Effector memory CD8-positive, alpha-beta T cell (primary cell): ENCODE results near the gene MAP3K2.

ENCODE experiments used
- ATAC-seq: fragments of 150-1000 bp; cut with Tn5 transposase; replicated peaks from 2 replicates; pipeline ENCODE4 v1.10.0; 2021; ENCODE audit warnings: mild to moderate bottlenecking, moderate library complexity
- DNase-seq, 3 experiments: peaks; one replicate each; pipeline ENCODE4 v3.0.0; 2021
- H3K27ac Mint-ChIP-seq, 2 donors: one replicate each; pipeline ENCODE4 v1.8.0; 2022; ENCODE audit warnings: mild to moderate bottlenecking in 2 of 2, mixed read lengths in 2 of 2, moderate library complexity in 2 of 2
- H3K27me3 Mint-ChIP-seq, 2 donors: one replicate each; pipeline ENCODE4 v1.8.0; 2022; ENCODE audit warnings: mixed read lengths in 2 of 2
- H3K36me3 Mint-ChIP-seq: one replicate; pipeline ENCODE4 v1.8.0; 2022; ENCODE audit warnings: mild to moderate bottlenecking, moderate library complexity, mixed read lengths; ENCODE audit not compliant: insufficient read depth
- H3K4me1 Mint-ChIP-seq, 2 donors: one replicate each; pipeline ENCODE4 v1.8.0; 2022; ENCODE audit warnings: low read depth in 2 of 2, mixed read lengths in 2 of 2
- H3K4me3 Mint-ChIP-seq, 2 donors: one replicate each; pipeline ENCODE4 v1.8.0; 2022; ENCODE audit warnings: mild to moderate bottlenecking in 2 of 2, mixed read lengths in 2 of 2, moderate library complexity in 2 of 2
- H3K9me3 Mint-ChIP-seq, 2 donors: one replicate each; pipeline ENCODE4 v1.8.0; 2022; ENCODE audit warnings: mixed read lengths in 2 of 2

Gene MAP3K2

DNA sequence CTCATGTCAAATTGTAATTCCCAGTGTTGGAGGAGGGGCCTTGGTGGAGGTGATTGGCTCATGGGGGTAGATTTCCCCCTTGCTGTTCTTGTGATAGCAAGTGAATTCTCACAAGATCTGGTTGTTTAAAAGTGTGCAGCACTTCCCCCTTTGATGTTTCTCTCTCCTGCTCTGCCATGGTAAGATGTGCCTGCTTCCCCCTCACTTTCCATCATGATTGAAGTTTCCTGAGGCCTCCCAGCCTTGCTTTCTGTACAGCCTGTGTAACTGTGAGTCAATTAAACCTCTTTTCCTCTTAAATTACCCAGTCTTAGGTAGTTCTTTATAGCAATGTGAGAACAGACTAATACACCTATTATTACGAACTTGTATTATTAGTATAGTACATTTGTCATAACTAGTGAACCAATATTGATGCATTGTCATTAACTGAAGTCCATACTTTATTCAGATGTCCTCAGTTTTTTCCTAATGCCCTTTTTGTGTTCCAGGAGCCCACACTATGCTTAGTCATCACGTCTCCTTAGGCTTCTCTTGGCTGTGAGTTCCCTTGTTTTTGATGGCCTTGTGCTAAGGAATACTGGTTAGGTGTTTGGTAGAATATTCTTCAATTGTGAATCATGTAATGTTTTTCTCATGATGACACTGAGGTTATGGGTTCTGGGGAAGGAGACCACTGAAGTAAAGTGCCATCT is 4.5 kb upstream of the MAP3K2 start:
- Mint-ChIP-seq H3K4me3 (no peak overlapping the region), H3K27ac (peak overlapping the region in 1 of 2 donors; percentile 16), H3K4me1 (peaks cover 13 to 19% of the 10 kb centered on the region in 2 donors), H3K9me3 (no peaks in the 10 kb centered on the region), H3K27me3 (no peaks in the 10 kb centered on the region), H3K36me3 (peaks cover 16% of the 10 kb centered on the region)
- no peak for ATAC-seq
- no peak for DNase-seq

DNA sequence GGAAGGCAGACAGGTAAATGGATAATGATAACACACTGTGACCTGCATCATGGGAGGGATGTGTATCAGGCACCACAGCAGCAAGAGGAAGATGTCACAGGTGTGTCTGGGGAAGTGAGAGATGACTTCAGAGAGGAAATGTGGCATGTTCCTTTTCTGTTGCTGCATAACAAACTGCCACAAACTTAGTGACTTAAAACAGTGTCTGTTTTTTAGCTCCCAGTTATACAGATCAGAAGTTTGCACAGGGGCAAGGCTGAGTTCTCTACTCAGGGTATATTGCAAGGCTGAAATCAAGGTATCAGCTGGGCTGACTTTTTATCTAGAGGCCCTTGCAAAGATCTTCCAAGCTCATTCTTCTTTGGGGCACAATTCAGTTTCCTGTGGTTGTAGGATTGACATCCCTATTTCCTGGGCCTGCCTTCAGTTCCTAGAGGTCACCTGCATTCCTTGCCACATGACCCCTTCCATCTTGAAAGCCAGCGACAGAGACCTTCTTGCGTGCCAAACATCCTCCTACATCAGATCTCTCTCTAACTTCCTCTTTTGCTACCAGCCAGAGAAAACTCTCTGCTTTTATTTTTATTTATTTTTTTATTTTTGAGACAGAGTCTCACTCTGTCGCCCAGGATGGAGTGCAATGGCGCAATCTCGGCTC is 2.1 kb upstream of the MAP3K2 start:
- Mint-ChIP-seq H3K27me3 (no peaks in the 10 kb centered on the region), H3K27ac (peak overlapping the region; percentile 99), H3K4me1 (peaks cover 24 to 41% of the 10 kb centered on the region in 2 donors), H3K9me3 (no peaks in the 10 kb centered on the region), H3K4me3 (peak overlapping the region; percentile 84 to 91), H3K36me3 (peaks cover 31% of the 10 kb centered on the region)
- ATAC-seq, result no peak
- no peak for DNase-seq

DNA sequence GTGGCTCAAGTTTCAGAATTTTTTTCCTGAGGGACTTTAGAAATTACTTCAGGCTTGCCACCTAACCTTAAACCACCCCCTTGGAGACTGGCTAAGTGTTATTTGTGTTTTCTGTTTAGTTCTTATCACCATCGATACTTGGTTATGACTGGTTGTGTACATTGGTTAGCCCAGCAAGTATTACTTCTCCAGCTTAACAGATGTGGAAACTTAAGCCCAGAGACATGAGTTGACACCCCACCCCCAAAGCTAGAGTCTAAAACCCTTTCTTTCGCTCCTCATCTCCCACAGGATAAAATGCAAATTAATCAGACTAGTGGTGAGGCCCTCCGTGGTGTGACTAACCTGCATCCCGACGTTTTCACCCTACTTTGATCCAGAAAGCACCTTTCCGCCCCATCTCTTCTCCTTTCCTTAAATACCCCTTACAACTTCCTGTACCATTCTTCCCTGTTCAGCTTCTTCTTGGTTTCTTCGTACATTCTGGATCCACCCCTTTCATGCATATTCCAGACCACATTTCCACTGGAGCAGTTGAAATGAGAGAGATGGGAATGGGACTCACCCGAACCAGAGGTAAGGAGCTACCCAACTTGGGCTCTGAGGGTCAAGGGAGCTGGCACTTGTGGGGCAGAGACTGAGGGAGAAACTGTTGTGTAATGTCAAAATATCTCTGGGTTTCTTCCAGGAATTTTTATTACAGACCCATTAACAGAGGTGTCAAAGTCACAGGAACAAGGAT is 819 bp upstream of the MAP3K2 start:
- Mint-ChIP-seq H3K27me3 (no peaks in the 10 kb centered on the region), H3K4me3 (peak overlapping the region; percentile 84 to 91), H3K36me3 (peaks cover 33% of the 10 kb centered on the region), H3K27ac (peak overlapping the region; percentile 99), H3K9me3 (no peaks in the 10 kb centered on the region), H3K4me1 (peaks cover 30 to 48% of the 10 kb centered on the region in 2 donors)
- peak; percentile 31 for ATAC-seq
- no peak for DNase-seq

DNA sequence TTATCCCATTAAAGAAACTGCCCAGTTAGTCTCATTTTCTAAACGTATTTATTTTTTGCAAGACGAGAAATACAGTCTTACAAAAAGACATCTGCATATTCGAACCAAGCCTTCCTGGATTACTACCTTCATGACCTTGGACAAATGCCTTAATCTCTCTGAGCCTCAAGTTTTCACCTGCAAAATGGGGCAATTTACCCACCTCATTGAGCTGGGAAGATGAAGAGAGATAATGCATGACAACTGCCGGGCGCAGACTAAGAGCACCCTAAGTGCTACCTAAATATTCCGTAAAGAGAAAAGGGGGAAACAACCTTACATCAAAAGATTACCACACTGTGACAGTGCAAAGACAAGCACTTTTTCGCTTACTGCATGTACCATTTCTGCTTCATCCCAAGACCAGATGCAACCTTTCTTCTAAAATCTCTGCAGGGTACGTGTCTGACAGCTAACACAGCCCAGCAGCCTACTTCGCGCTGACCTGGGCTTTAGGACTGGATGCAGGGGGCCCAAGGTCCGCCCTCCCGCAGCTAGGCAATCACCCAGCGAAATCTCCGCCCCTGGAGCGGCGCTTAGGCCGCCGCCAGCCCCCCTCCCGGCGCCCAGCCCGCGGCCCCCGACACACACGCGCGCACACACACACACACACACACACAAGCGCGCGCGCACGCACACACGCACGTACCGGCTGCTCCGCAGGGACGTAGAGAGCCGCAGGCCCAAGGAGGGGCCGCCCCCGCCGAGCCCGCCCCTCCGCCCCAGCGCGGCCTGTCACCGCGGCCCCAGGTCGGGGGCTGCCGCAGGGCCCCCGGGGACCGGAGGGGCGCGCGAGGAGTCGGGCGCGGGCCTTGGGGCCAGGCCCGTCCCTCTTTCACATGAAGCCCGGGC is 766 bp downstream of the MAP3K2 start:
- ATAC-seq (peak; percentile 69), DNase-seq (peak; percentile 74 to 81 (median 80))
- peaks cover 41% of the 10 kb centered on the region for H3K36me3 Mint-ChIP-seq

DNA sequence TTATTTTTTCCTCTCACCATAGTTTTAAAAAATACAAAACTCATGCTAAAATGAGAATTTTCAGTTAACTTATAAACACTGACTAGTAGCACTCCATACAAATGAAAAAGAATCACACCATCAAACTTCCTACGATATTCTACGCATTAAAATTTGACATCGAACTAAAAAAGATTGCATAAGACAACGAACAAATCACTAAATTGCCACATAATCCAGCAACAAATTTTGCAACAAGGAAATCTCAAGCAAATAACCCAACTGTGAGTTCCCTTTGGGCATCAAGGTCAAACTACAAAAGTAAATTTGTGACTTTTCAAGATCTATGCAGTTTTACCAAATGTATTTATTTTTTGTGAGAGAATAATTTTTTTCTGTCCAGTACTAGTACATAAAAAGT is 1.5 kb downstream of the MAP3K2 start:
- peaks cover 41% of the 10 kb centered on the region for H3K36me3 Mint-ChIP-seq
- peak overlapping the region; percentile 84 to 91 for H3K4me3 Mint-ChIP-seq
- H3K27me3 Mint-ChIP-seq, result no peaks in the 10 kb centered on the region
- H3K27ac Mint-ChIP-seq, result peak overlapping the region; percentile 99
- DNase-seq, result no peak
- H3K9me3 Mint-ChIP-seq, result no peaks in the 10 kb centered on the region
- ATAC-seq, result no peak
- peaks cover 44 to 65% of the 10 kb centered on the region in 2 donors for H3K4me1 Mint-ChIP-seq

More for the DNA sequence above, 766 bp downstream of the MAP3K2 start:
- Mint-ChIP-seq H3K4me1 (peaks cover 40 to 57% of the 10 kb centered on the region in 2 donors), H3K27ac (peak overlapping the region; percentile 99), H3K27me3 (no peaks in the 10 kb centered on the region), H3K4me3 (peak overlapping the region; percentile 84 to 91), H3K9me3 (no peaks in the 10 kb centered on the region)

- peak overlapping the region in 1 of 2 donors; percentile 58 for H3K27ac Mint-ChIP-seq
- no peaks in the 10 kb centered on the region for H3K27me3 Mint-ChIP-seq
- peaks cover 50 to 76% of the 10 kb centered on the region in 2 donors for H3K4me1 Mint-ChIP-seq
- DNase-seq, result no peak
- H3K9me3 Mint-ChIP-seq, result no peaks in the 10 kb centered on the region
- peaks cover 41% of the 10 kb centered on the region for H3K36me3 Mint-ChIP-seq
- H3K4me3 Mint-ChIP-seq, result peak overlapping the region in 1 of 2 donors; percentile 91
- ATAC-seq, result no peak
Observed at GRCh38 chr2:127384529-127384928, 3.2 kb downstream of the MAP3K2 start.

GRCh38 chr2:127382831-127383230 is 4.9 kb downstream of the MAP3K2 start:
- Mint-ChIP-seq H3K4me3 (no peak overlapping the region), H3K4me1 (peaks cover 43 to 66% of the 10 kb centered on the region in 2 donors), H3K27ac (peak overlapping the region in 1 of 2 donors; percentile 41), H3K9me3 (no peaks in the 10 kb centered on the region), H3K27me3 (no peaks in the 10 kb centered on the region), H3K36me3 (peaks cover 33% of the 10 kb centered on the region)
- DNase-seq, result no peak
- ATAC-seq, result no peak

DNA sequence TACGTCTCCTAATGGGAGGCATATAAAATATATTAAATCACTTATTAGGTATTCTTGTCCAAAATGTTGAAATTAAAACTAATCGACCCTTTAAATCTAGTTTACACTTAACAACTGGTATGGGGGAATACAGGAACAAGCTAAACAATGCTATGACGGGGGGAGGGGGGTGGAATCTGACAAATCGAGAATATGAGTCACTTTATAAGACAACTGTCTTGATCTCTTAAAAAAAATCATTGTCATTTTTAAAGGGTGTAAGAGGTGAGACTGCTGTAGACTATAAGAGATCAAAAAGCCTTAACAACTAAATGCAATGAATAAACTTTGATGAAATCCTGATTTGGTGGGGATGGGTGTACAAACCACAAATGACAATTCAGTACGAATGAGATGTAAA is 6.0 kb downstream of the MAP3K2 start:
- no peak overlapping the region for H3K27ac Mint-ChIP-seq

GRCh38 chr2:127379712-127380355 is 7.9 kb downstream of the MAP3K2 start:
- no peaks in the 10 kb centered on the region for H3K27me3 Mint-ChIP-seq
- H3K27ac Mint-ChIP-seq, result peak overlapping the region in 1 of 2 donors; percentile 62
- peaks cover 40 to 54% of the 10 kb centered on the region in 2 donors for H3K4me1 Mint-ChIP-seq
- no peaks in the 10 kb centered on the region for H3K9me3 Mint-ChIP-seq
- H3K4me3 Mint-ChIP-seq, result no peak overlapping the region
- DNase-seq, result no peak
- no peak for ATAC-seq
- H3K36me3 Mint-ChIP-seq, result peaks cover 13% of the 10 kb centered on the region

More for the DNA sequence above, 6.0 kb downstream of the MAP3K2 start:
- no peak for DNase-seq
- Mint-ChIP-seq H3K9me3 (no peaks in the 10 kb centered on the region), H3K27me3 (no peaks in the 10 kb centered on the region), H3K4me3 (no peak overlapping the region), H3K4me1 (peaks cover 43 to 68% of the 10 kb centered on the region in 2 donors), H3K36me3 (peaks cover 23% of the 10 kb centered on the region)
- ATAC-seq, result no peak

- no peaks in the 10 kb centered on the region for H3K27me3 Mint-ChIP-seq
- H3K9me3 Mint-ChIP-seq, result no peaks in the 10 kb centered on the region
- DNase-seq, result no peak
- H3K4me1 Mint-ChIP-seq, result peaks cover 44 to 56% of the 10 kb centered on the region in 2 donors
- peaks cover 13% of the 10 kb centered on the region for H3K36me3 Mint-ChIP-seq
- H3K4me3 Mint-ChIP-seq, result no peak overlapping the region
- peak overlapping the region in 1 of 2 donors; percentile 16 for H3K27ac Mint-ChIP-seq
- ATAC-seq, result no peak
Observed at GRCh38 chr2:127378720-127379119, 9.1 kb downstream of the MAP3K2 start.

- Mint-ChIP-seq H3K4me3 (peak overlapping the region in 1 of 2 donors; percentile 32), H3K27ac (peak overlapping the region in 1 of 2 donors; percentile 81), H3K4me1 (peaks cover 38 to 63% of the 10 kb centered on the region in 2 donors), H3K9me3 (peaks cover 0 to 3% of the 10 kb centered on the region in 2 donors), H3K36me3 (peaks cover 15% of the 10 kb centered on the region), H3K27me3 (no peaks in the 10 kb centered on the region)
- DNase-seq, result no peak
- ATAC-seq, result no peak
Observed at GRCh38 chr2:127377262-127377661, 10.5 kb downstream of the MAP3K2 start.

DNA sequence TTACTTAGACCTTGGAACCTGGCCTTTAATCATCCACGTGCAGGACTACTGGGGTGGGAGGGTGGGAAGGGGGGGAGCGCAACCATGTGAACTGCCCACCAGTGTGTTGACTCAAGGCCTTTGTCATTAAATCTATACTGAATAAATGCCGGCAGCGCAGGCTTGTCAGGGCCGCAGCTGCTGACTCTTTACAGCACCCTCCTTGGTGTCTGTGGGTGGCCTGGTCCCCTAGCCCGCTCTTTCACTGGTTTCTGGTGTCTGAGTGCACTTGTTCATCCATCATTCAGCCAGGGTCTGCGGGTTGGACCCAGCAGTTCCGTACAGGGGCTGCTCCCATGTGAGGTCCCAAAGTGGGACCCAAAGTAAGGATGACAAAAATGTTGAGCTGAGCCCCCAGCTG is 11.5 kb downstream of the MAP3K2 start:
- peaks cover 40 to 64% of the 10 kb centered on the region in 2 donors for H3K4me1 Mint-ChIP-seq
- H3K27ac Mint-ChIP-seq, result no peak overlapping the region
- H3K4me3 Mint-ChIP-seq, result no peak overlapping the region
- DNase-seq, result no peak
- no peaks in the 10 kb centered on the region for H3K27me3 Mint-ChIP-seq
- no peak for ATAC-seq
- peaks cover 0 to 3% of the 10 kb centered on the region in 2 donors for H3K9me3 Mint-ChIP-seq
- peaks cover 18% of the 10 kb centered on the region for H3K36me3 Mint-ChIP-seq
